Hindlimb muscle (tissue), 1 donor: Measurements from ENCODE around the gene PPARG. TPM values are rescaled to one million over a fixed set of nuclear protein-coding genes. Genes with fewer than 3 reads are reported as not detected.

Experiments used
- DNase-seq: peaks from one replicate; pipeline ENCODE4 v3.0.0-alpha.2; 2013
- polyA plus RNA-seq: library from polyadenylated mRNA; unstranded; fragments of 120-200 nt; gene quantifications from one replicate; pipeline ENCODE4 v1.2.1, GENCODE V29; 2013; ENCODE audit not compliant: insufficient read length

The PPARG gene
- polyA plus RNA-seq, 1 donor, result 10.7 TPM

- no peak for DNase-seq
Measured at GRCh38 chr3:12313519-12313918, 24.6 kb downstream of the PPARG start.

- DNase-seq, result no peak
Measured at GRCh38 chr3:12316253-12316652, 27.4 kb downstream of the PPARG start.

- DNase-seq, result no peak
Measured at GRCh38 chr3:12316729-12317351, 28.0 kb downstream of the PPARG start.

GRCh38 chr3:12317914-12318313 lies 29.0 kb downstream of the PPARG start:
- no peak for DNase-seq

GRCh38 chr3:12318758-12319621 lies 30.1 kb downstream of the PPARG start:
- DNase-seq, result no peak

- no peak for DNase-seq
Measured at GRCh38 chr3:12321015-12321414, 32.1 kb downstream of the PPARG start.

GRCh38 chr3:12323237-12323636 lies 34.4 kb downstream of the PPARG start:
- no peak for DNase-seq

GRCh38 chr3:12325586-12326515 lies 37.0 kb downstream of the PPARG start:
- peak; percentile 44 for DNase-seq

GRCh38 chr3:12327021-12327420 lies 38.2 kb downstream of the PPARG start:
- DNase-seq, result no peak

GRCh38 chr3:12328132-12328836 lies 39.4 kb downstream of the PPARG start:
- DNase-seq, result no peak

GRCh38 chr3:12328837-12329462 lies 40.1 kb downstream of the PPARG start:
- no peak for DNase-seq

- no peak for DNase-seq
Measured at GRCh38 chr3:12334786-12335185, 45.9 kb downstream of the PPARG start.

- no peak for DNase-seq
Measured at GRCh38 chr3:12335421-12335820, 46.6 kb downstream of the PPARG start.

GRCh38 chr3:12336099-12336498 lies 47.2 kb downstream of the PPARG start:
- no peak for DNase-seq

- no peak for DNase-seq
Measured at GRCh38 chr3:12338595-12339546, 50.0 kb downstream of the PPARG start.

GRCh38 chr3:12339701-12340480 lies 51.0 kb downstream of the PPARG start:
- no peak for DNase-seq

- no peak for DNase-seq
Measured at GRCh38 chr3:12340506-12340905, 51.6 kb downstream of the PPARG start.

- DNase-seq, result no peak
Measured at GRCh38 chr3:12342151-12342550, 53.3 kb downstream of the PPARG start.

GRCh38 chr3:12343047-12343501 lies 54.2 kb downstream of the PPARG start:
- DNase-seq, result no peak

GRCh38 chr3:12345141-12345561 lies 56.3 kb downstream of the PPARG start:
- no peak for DNase-seq
